Calu3 (cell line): ENCODE results near the gene FAM98C. TPM values are rescaled to one million over a fixed set of nuclear protein-coding genes. Genes with fewer than 3 reads are reported as not detected.
A peak's percentile ranks its signal among the peaks of the same experiment; 100 is the strongest.

Source experiments
- BruUV-seq: library from RNA; stranded (reverse); fragments of 400-500 nt; replicated peaks from 2 replicates; lab custom pipeline; 2021; lab: Mats Ljungman, UMichigan
- CTCF ChIA-PET: fragments of 300-600 bp; sonication (Branson Sonifier 250); formaldehyde crosslinking; loops from one replicate; lab custom pipeline; 2022; ENCODE audit warnings: antibody characterized with exemption; lab: Charles Lee
- DNase-seq: peaks from one replicate; pipeline ENCODE4 v3.0.0; 2022
- H3K27ac Mint-ChIP-seq: one replicate; pipeline ENCODE4 v1.8.0; 2022; ENCODE audit warnings: mixed read lengths; ENCODE audit not compliant: unreplicated experiment
- H3K27me3 Mint-ChIP-seq: one replicate; pipeline ENCODE4 v1.8.0; 2022; ENCODE audit warnings: mixed read lengths; ENCODE audit not compliant: unreplicated experiment
- H3K36me3 Mint-ChIP-seq: one replicate; pipeline ENCODE4 v1.8.0; 2022; ENCODE audit warnings: mild to moderate bottlenecking, moderate library complexity, mixed read lengths; ENCODE audit not compliant: insufficient read depth, unreplicated experiment
- H3K4me1 Mint-ChIP-seq: one replicate; pipeline ENCODE4 v1.8.0; 2022; ENCODE audit warnings: mild to moderate bottlenecking, low read depth, mixed read lengths; ENCODE audit not compliant: unreplicated experiment
- H3K4me3 Mint-ChIP-seq: one replicate; pipeline ENCODE4 v1.8.0; 2022; ENCODE audit warnings: mild to moderate bottlenecking, low read depth, moderate library complexity, mixed read lengths; ENCODE audit not compliant: unreplicated experiment
- H3K9me3 Mint-ChIP-seq: one replicate; pipeline ENCODE4 v1.8.0; 2022; ENCODE audit warnings: low read depth, mixed read lengths; ENCODE audit not compliant: unreplicated experiment
- CTCF ChIP-seq: fragments of 200-600 bp; IDR thresholded peaks from one replicate; pipeline ENCODE4 v1.8.0; 2022; ENCODE audit warnings: antibody characterized with exemption; ENCODE audit not compliant: unreplicated experiment
- intact Hi-C: fragments of 100-400 bp; cut with micrococcal nuclease; formaldehyde crosslinking; loops from one replicate; pipeline ENCODE4 v1.10.0; 2022; ENCODE audit not compliant: unreplicated experiment
- total RNA-seq: library from RNA; stranded (reverse); gene quantifications from 2 replicates; pipeline ENCODE4 v1.2.3, GENCODE V29; 2022

Gene FAM98C
- total RNA-seq, 1 experiment from 2014 or later: 31.4 TPM

GRCh38 chr19:38375098-38375493 lies 27.8 kb upstream of the FAM98C start:
- CTCF ChIA-PET: interaction anchor here (1.2 to 2.5 kb wide), 3 partner anchors 13 to 98 kb away, joined by 3 to 26 read pairs (median 12); partner anchors contain the start of gene FAM98C
- Mint-ChIP-seq H3K4me3 (peak overlapping the region; percentile 97), H3K4me1 (peaks cover 22% of the 10 kb centered on the region), H3K27me3 (peaks cover 21% of the 10 kb centered on the region), H3K27ac (peak overlapping the region; percentile 97), H3K36me3 (peaks cover 49% of the 10 kb centered on the region), H3K9me3 (no peaks in the 10 kb centered on the region)
- DNase-seq: no peak
- BruUV-seq: no TSS peak
- TF ChIP-seq CTCF: no peak
- intact Hi-C loops: no loop called here

DNA sequence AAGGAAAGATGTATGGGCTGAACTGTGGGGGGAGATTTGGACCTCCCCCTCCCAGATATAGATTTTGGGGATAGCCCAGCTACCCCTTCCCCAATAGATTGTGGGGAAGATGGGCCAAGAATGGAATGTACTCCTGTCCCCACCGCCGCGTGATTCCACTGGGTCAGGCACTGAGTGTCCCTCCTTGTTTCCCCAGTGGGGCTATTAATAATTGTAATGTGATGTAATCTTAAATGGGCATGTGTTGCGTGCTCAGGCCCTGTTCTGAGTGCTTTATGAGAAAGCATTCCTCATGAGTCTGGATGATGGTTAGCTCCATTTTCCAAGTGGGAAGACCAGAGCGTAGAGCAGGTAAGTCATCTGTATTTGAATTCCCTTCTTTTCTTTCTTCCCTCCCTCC lies 27.1 kb upstream of the FAM98C start:
- peaks cover 54% of the 10 kb centered on the region for H3K36me3 Mint-ChIP-seq
- intact Hi-C loops: no loop called here
- CTCF ChIA-PET: interaction anchor here (1.0 to 2.5 kb wide), 2 partner anchors 12 to 27 kb away, joined by 5 to 26 read pairs; partner anchors contain the start of genes FAM98C and GGN
- no peak for TF ChIP-seq CTCF
- H3K4me3 Mint-ChIP-seq: peak overlapping the region; percentile 97
- H3K4me1 Mint-ChIP-seq: peaks cover 22% of the 10 kb centered on the region
- peak overlapping the region; percentile 97 for H3K27ac Mint-ChIP-seq
- H3K9me3 Mint-ChIP-seq: no peaks in the 10 kb centered on the region
- BruUV-seq: no TSS peak
- peaks cover 14% of the 10 kb centered on the region for H3K27me3 Mint-ChIP-seq
- DNase-seq: no peak

- CTCF ChIA-PET: no interaction called here
- no peak for DNase-seq
- Mint-ChIP-seq H3K36me3 (peaks cover 59% of the 10 kb centered on the region), H3K9me3 (no peaks in the 10 kb centered on the region), H3K27me3 (peaks cover 6% of the 10 kb centered on the region), H3K4me3 (peak overlapping the region; percentile 97), H3K4me1 (peaks cover 22% of the 10 kb centered on the region), H3K27ac (no peak overlapping the region)
- intact Hi-C loops: no loop called here
- TF ChIP-seq CTCF: no peak
- BruUV-seq: TSS peak; percentile 24
Measured at GRCh38 chr19:38376576-38376975, 26.3 kb upstream of the FAM98C start.

DNA sequence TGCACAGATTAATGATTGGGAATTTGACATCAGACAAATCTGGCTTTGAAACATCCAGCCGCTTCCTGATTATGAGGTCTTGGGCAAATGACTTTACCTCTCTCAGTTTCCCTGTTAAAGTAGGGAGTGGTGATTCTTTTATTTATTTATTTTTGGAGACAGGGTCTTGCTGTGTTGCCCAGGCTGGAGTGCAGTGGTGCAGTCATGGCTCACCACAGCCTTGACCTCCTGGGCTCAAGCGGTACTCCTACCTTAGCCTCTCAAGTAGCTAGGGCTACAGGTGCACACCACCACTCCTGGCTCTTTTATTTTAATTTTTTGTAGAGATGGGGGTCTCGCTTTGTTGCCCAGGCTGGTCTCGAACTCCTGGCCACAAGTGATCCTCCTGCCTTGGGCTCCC lies 25.8 kb upstream of the FAM98C start:
- H3K27ac Mint-ChIP-seq: no peak overlapping the region

More for the DNA sequence above, 25.8 kb upstream of the FAM98C start:
- intact Hi-C loops: no loop called here
- Mint-ChIP-seq H3K4me3 (peak overlapping the region; percentile 97), H3K9me3 (no peaks in the 10 kb centered on the region), H3K27me3 (peaks cover 1% of the 10 kb centered on the region), H3K4me1 (peaks cover 22% of the 10 kb centered on the region), H3K36me3 (peaks cover 64% of the 10 kb centered on the region)
- TF ChIP-seq CTCF: no peak
- DNase-seq: no peak
- CTCF ChIA-PET: no interaction called here
- no TSS peak for BruUV-seq
